MM.1S (cell line): ENCODE results near the gene PUSL1.

Experiments
- DNase-seq: peaks from one replicate; pipeline ENCODE4 v3.0.0-alpha.2; 2015
- H2AFZ ChIP-seq: fragments of 300-600 bp; sonication (generic); 2 replicates; pipeline ENCODE4 v1.6.0; 2016; ENCODE audit warnings: antibody characterized with exemption, low read length
- H3F3A ChIP-seq: fragments of 300-600 bp; sonication (generic); 2 replicates; pipeline ENCODE4 v1.6.1; 2016; ENCODE audit warnings: mild to moderate bottlenecking, antibody characterized with exemption, low read length, moderate library complexity, mixed read lengths; ENCODE audit not compliant: insufficient read depth
- H3K27ac ChIP-seq: fragments of 300-600 bp; sonication (generic); 2 replicates; pipeline ENCODE4 v1.5.1; 2016; ENCODE audit warnings: mild to moderate bottlenecking, low read length
- H3K27me3 ChIP-seq: fragments of 300-600 bp; sonication (generic); replicated peaks from 2 replicates; pipeline ENCODE4 v1.6.0; 2016; ENCODE audit warnings: low read length; ENCODE audit not compliant: insufficient read depth
- H3K36me3 ChIP-seq: fragments of 300-600 bp; sonication (generic); replicated peaks from 2 replicates; pipeline ENCODE4 v1.6.1; 2016; ENCODE audit warnings: mild to moderate bottlenecking, low read length, mixed read lengths; ENCODE audit not compliant: insufficient read depth
- H3K4me1 ChIP-seq: fragments of 300-600 bp; sonication (generic); 2 replicates; pipeline ENCODE4 v1.6.1; 2016; ENCODE audit warnings: low read length, mixed read lengths
- H3K4me2 ChIP-seq: fragments of 300-600 bp; sonication (generic); 2 replicates; pipeline ENCODE4 v1.6.0; 2016; ENCODE audit warnings: low read depth, low read length
- H3K4me3 ChIP-seq: fragments of 300-600 bp; sonication (generic); 2 replicates; pipeline ENCODE4 v1.5.1; 2016; ENCODE audit warnings: low read length, mixed read lengths
- H3K79me2 ChIP-seq: fragments of 300-600 bp; sonication (generic); 2 replicates; pipeline ENCODE4 v1.6.1; 2016; ENCODE audit warnings: mixed run types, low read length, mixed read lengths
- H3K9ac ChIP-seq: fragments of 300-600 bp; sonication (generic); 2 replicates; pipeline ENCODE4 v1.6.1; 2016; ENCODE audit warnings: low read length, mixed read lengths
- H3K9me2 ChIP-seq: fragments of 300-600 bp; sonication (generic); replicated peaks from 2 replicates; pipeline ENCODE4 v1.6.1; 2016; ENCODE audit warnings: mild to moderate bottlenecking, low read length, mixed read lengths; ENCODE audit not compliant: insufficient read depth
- H3K9me3 ChIP-seq: fragments of 300-600 bp; sonication (generic); replicated peaks from 2 replicates; pipeline ENCODE4 v1.6.1; 2016; ENCODE audit warnings: mild to moderate bottlenecking, low read length, mixed read lengths; ENCODE audit not compliant: insufficient read depth
- H4K20me1 ChIP-seq: fragments of 300-600 bp; sonication (generic); 2 replicates; pipeline ENCODE4 v1.6.1; 2016; ENCODE audit warnings: mild to moderate bottlenecking, low read length, moderate library complexity, mixed read lengths; ENCODE audit not compliant: insufficient read depth
- EZH2 ChIP-seq: fragments of 300-600 bp; sonication (generic); optimal IDR thresholded peaks from 2 replicates; pipeline ENCODE3; 2017; ENCODE audit warnings: low read depth, mild to moderate bottlenecking, antibody characterized with exemption, low read length, mixed read lengths
- EZH2phosphoT487 ChIP-seq: fragments of 300-600 bp; sonication (generic); IDR thresholded peaks from 2 replicates; pipeline ENCODE4 v1.6.1; 2018; ENCODE audit warnings: antibody characterized with exemption, low read length
- TF ChIP-seq, protein P1 (sequence below): fragments of 300-600 bp; sonication (generic); IDR thresholded peaks from 2 replicates; pipeline ENCODE4 v1.5.1; 2016; ENCODE audit warnings: antibody characterized with exemption, low read length, mixed read lengths

Gene PUSL1

DNA sequence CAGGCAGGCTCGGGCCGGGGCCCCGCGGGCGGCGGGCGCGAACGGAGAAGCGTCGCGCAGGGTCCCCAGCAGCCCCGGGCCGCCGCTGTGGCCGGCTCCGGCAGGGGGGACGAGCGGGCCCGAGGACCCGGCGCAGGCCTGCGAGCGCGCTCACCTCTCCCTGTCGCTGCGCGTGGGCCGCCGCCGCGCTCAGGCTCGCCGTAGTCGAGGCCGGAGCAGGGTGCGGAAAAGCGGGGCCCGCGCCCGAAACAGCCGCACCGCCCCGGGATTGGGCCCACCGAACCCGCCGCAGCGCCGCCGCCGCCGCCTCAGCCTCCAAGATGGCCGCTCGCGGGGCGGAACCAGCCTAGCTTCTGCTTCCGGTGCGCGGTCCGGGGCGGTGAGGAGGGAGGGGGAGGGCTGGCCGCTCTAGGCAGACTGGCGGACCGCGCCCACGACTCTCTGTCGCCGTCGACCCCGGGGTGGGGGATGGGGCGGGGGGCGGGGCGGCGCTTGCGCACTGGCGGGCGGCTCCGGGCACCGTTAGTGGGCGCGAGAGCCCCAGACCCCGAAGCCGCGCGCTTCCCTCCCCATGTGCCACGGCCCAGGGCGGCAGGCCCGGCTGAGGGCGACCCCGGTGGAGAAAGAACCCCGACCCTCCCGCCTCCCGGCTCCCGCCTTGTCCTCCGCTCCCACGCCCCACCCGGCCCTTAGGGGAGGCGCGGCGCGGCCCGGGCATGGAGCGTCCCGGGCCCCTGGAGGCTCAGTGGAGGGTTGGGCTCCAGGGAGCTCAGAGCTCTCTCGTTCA is 34.7 kb upstream of the PUSL1 start, which contains the start of gene UBE2J2:
Gene UBE2J2 (minus strand): TSS at position 343 of the 787 bp plus-strand sequence. CDS start 5,862 bp downstream, outside the sequence.
- Histone ChIP-seq H3K9me3 (no peaks in the 10 kb centered on the region), H3K27ac (no peak within 1 kb of the TSS), H3K27me3 (no peaks in the 10 kb centered on the region; the same call in 1 of the 2 replicates), H3K9ac (peak within 1 kb of the TSS; percentile 85), H3K4me3 (peak within 1 kb of the TSS; percentile 97), H4K20me1 (no peaks in the 10 kb centered on the region; the same call in 1 of the 2 replicates), H3K79me2 (peaks cover 42% of the 10 kb centered on the region), H3K4me2 (peak within 1 kb of the TSS; percentile 100), H3K9me2 (no peaks in the 10 kb centered on the region), H3K4me1 (peaks cover 10% of the 10 kb centered on the region), H3F3A (no peaks in the 10 kb centered on the region), H2AFZ (peak within 1 kb of the TSS; percentile 92), H3K36me3 (no peaks in the 10 kb centered on the region)
- TF ChIP-seq EZH2 (no peak), EZH2phosphoT487 (no peak)
- TF ChIP-seq, protein P1, sequence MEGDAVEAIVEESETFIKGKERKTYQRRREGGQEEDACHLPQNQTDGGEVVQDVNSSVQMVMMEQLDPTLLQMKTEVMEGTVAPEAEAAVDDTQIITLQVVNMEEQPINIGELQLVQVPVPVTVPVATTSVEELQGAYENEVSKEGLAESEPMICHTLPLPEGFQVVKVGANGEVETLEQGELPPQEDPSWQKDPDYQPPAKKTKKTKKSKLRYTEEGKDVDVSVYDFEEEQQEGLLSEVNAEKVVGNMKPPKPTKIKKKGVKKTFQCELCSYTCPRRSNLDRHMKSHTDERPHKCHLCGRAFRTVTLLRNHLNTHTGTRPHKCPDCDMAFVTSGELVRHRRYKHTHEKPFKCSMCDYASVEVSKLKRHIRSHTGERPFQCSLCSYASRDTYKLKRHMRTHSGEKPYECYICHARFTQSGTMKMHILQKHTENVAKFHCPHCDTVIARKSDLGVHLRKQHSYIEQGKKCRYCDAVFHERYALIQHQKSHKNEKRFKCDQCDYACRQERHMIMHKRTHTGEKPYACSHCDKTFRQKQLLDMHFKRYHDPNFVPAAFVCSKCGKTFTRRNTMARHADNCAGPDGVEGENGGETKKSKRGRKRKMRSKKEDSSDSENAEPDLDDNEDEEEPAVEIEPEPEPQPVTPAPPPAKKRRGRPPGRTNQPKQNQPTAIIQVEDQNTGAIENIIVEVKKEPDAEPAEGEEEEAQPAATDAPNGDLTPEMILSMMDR: no peak
- peak; percentile 89 for DNase-seq

DNA sequence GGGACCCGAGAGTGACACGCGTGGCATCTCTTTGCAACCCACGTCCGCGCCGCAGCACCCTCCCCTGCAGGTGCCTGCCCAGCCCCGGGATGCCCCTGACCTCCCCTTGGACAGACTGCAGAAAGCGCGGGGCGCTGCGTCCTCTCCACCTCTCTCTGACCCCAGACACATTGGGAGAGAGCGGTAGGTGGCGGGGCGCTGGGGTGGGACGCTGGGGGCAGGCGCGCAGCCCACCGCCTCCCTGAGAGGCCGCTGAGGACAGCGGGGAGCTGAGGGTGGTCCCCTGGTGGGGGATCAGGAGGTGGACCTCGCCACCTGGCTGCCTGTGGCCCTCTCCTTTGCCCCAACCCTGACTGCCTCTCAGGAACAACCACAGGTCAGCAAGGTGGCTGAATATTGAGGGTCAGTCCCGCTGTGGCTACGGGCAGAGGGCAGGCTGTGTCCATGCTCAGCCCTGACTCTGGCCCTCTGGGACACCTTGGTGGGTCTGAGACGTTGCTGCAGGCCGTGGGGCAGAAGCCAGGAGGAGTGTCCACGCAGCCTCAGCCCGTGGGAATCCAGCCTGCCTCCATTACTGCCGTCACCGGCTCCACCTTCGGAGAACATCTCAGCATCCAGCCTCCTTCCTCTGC is 34.0 kb upstream of the PUSL1 start:
- H3K4me1 ChIP-seq: peaks cover 10% of the 10 kb centered on the region

DNA sequence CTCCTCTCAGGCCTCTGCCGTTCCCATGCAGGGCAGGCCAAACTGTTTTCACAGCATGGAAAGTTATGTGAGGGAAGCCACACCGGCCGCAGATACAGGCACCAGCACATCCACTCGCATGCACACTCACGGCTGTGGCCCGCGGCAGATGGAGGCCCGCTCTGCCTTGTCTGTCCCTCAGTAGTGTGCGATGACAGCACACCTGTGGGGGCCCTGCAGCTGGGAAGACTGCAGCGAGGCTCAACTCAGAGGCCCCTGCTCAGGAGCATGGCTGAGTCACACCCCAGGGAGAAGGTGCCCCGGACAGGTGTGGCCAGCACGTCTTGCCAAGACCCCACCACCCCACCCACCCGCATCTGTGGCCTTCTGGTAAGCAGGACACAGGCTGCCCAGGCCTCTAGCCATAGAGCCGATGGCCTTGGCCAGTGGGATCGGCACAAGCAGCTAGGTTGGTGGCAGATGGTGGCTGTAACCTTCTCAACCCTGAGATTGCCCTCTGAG is 33.4 kb upstream of the PUSL1 start:
- no peak overlapping the region for H3K9ac ChIP-seq
- H3K27ac ChIP-seq: no peak overlapping the region
- no peaks in the 10 kb centered on the region for H3K9me3 ChIP-seq
- no peaks in the 10 kb centered on the region for H3K36me3 ChIP-seq
- H3F3A ChIP-seq: no peaks in the 10 kb centered on the region
- H3K27me3 ChIP-seq: peaks cover 4% of the 10 kb centered on the region
- H3K79me2 ChIP-seq: peaks cover 34% of the 10 kb centered on the region
- peaks cover 10% of the 10 kb centered on the region for H3K4me1 ChIP-seq
- DNase-seq: no peak
- H4K20me1 ChIP-seq: no peaks in the 10 kb centered on the region; the same call in 1 of the 2 replicates
- H3K4me2 ChIP-seq: peak overlapping the region; percentile 100; the same call in 1 of the 2 replicates
- no peak overlapping the region for H3K4me3 ChIP-seq
- no peak for TF ChIP-seq EZH2phosphoT487
- TF ChIP-seq, protein P1: no peak
- TF ChIP-seq EZH2: no peak
- H2AFZ ChIP-seq: no peak overlapping the region
- no peaks in the 10 kb centered on the region for H3K9me2 ChIP-seq

More for the DNA sequence above, 34.0 kb upstream of the PUSL1 start:
- H3K9ac ChIP-seq: peak overlapping the region; percentile 60
- no peaks in the 10 kb centered on the region for H3K36me3 ChIP-seq
- peak overlapping the region; percentile 100 for H3K4me2 ChIP-seq
- H2AFZ ChIP-seq: peak overlapping the region; percentile 92
- H3K27ac ChIP-seq: no peak overlapping the region
- DNase-seq: no peak
- no peaks in the 10 kb centered on the region for H3K9me3 ChIP-seq
- TF ChIP-seq EZH2phosphoT487: no peak
- no peaks in the 10 kb centered on the region; the same call in 1 of the 2 replicates for H4K20me1 ChIP-seq
- peaks cover 40% of the 10 kb centered on the region for H3K79me2 ChIP-seq
- H3K9me2 ChIP-seq: no peaks in the 10 kb centered on the region
- H3K27me3 ChIP-seq: no peaks in the 10 kb centered on the region; the same call in 1 of the 2 replicates
- peak overlapping the region; percentile 97 for H3K4me3 ChIP-seq
- H3F3A ChIP-seq: no peaks in the 10 kb centered on the region
